OCI-LY7 (cell line): ENCODE measurements around the gene CTAGE4.
"Not testable (repeated sequence)": the region's sequence is repeated elsewhere in the genome, so short reads cannot be mapped to it uniquely, and the experiment has no call there.

Source experiments
- CTCF ChIP-seq: fragments of 200-600 bp; sonication (generic); conservative IDR thresholded peaks from 2 replicates; pipeline ENCODE4 v1.5.1; 2014; ENCODE audit warnings: mild to moderate bottlenecking, antibody characterized with exemption, low read length, moderate library complexity, mixed read lengths
- EZH2phosphoT487 ChIP-seq: fragments of 200-600 bp; sonication (generic); IDR thresholded peaks from 2 replicates; pipeline ENCODE4 v1.6.1; 2018; ENCODE audit warnings: low read depth, borderline replicate concordance, mild to moderate bottlenecking, mixed run types, antibody characterized with exemption, low read length, moderate library complexity, mixed read lengths

GRCh38 chr7:144228810-144229209, 45.5 kb downstream of the CTAGE4 start:
- not testable (repeated sequence) for TF ChIP-seq EZH2phosphoT487, CTCF
